ENCODE results near the gene AP1S1.
"Not testable (repeated sequence)": the region's sequence is repeated elsewhere in the genome, so short reads cannot be mapped to it uniquely, and the experiment has no call there.

AP1S1 gene

DNA sequence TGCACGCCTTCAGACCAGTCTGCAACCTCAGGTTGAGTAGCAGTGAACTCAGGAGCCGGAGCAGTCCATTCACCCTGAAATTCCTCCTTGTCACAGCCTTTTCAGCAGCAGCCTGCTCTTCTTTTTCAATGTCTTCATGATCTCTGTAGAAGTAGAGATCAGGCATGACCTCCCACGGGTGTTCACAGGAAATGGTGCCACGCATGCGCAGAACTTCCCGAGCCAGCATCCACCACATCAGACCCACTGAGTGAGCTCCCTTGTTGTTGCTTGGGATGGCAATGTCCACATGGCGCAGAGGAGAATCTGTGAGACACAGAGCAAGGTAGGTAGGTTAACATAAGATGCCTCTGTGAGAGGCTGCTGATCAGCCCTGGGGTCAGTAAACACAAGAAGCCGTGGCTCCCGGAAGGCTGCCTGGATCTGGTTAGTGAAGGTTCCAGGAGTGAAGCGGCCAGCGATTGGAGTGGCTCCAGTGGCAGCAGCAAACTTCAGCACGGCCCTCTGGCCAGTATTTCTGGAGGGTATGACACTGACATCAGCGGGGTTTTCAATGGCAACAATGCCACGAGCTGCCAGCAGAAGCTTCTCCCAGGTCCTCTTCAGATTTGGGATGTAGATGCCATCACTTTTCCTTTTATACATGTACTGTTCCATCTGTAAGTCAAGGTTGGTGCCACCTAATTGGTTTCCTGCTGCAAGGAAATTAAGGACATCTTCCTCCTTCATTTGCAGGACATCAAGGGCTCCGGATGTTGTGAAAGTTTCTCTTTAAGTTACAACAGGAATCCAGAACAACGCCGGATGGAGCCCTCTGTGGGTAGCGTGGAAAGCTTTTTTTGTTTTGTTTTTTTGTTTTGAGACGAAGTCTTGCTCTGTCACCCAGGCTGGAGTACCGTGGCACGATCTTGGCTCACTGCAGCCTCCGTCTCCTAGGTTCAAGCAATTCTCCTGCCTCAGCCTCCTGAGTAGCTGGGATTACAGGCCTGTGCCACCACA, 49.8 kb downstream of the AP1S1 start:
- DNase-seq: not testable (repeated sequence)

DNA sequence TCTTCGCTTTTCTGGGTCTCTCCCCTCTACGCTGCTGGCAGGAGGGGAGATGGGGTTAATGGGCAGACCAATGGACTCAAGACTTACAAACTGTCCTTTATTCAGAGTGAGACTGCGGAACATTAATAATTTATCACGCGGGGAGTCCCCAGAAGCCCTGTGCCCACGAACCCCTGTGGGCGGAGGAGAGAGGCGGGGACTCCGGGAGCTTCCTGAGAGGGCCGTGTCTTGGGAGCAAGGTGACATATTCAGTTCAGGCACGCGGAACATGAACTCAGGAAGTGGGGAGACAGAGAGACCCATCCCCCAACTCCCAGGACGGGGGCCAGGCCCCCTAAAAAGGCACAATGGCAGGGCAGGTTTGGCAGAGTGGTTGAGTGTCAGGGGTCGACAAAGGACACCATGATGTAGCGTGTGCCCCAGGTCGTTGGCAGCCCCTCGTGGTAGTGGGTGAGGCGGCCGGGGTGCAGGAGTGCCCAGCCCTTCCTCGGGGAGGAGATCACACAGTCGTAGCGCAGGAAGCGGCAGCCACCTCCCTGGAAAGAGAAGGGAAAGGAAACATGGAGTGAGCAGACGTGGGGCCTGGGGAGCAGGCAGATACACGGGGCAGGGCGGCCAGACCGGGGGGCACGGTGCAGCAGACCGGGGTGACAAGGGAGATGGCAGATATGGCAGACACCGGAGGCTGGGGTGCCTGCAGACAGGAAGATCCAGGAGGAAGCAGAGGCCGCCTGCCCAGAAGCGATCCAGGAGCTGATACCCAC, 51.8 kb downstream of the AP1S1 start:
- DNase-seq: no peak

DNA sequence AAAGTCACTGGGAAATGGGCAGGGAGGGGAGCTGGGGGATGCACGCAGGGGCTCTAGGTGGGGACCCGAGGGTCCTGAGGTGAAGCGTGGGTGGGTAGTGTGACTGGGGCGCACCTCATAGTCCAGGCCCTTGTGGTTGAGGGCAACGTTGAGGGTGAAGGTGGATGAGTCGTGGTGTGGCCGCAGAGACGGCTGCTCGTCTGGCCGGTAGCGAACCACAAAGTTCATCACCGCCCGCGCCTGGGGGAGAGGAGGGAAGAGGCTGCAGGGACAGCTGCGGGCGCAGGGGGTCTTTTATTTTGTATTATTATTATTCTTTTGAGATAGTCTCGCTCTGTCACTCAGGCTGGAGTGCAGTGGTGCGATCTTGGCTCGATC, 52.4 kb downstream of the AP1S1 start:
- DNase-seq: no peak

DNA sequence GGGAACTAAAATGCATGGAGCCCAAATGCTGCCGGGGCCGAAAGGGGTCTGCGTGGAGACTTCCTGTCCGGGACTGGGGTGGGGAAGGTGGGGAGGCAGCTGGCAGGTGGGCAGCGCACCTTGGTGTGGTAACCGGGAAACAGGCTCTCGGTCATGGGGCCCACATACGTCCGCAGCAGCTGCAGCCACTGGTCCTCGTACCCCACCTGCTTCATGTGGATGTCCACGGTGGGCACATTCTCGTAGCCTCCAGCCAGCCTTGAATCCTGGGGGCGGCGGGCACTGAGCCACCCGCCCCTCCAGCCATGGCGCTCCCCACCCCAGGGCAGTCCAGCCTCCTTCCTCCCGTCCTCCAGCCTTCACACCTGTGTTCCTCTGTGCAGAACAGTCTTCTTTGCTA, 53.2 kb downstream of the AP1S1 start:
- no peak for DNase-seq

DNA sequence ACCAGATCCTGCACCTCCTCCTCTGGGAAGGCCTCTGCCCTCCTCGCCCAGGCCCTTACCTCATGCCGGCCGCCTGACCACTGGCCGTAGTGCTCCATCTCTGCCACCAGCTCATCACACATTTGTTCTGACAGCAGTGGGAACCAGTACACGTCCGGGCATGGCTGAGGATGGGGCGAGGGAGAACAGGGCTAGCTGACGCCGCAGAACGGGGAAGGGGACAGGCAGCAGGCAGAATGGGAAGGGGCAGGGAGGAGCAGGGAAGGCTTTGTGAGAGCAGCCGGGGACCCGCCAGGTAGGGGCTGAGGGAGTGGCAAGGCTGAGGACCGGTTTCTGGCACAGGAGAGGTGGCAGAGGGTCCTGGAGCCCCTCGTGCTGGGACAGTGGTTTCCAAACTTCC, 54.5 kb downstream of the AP1S1 start:
- DNase-seq: no peak

DNA sequence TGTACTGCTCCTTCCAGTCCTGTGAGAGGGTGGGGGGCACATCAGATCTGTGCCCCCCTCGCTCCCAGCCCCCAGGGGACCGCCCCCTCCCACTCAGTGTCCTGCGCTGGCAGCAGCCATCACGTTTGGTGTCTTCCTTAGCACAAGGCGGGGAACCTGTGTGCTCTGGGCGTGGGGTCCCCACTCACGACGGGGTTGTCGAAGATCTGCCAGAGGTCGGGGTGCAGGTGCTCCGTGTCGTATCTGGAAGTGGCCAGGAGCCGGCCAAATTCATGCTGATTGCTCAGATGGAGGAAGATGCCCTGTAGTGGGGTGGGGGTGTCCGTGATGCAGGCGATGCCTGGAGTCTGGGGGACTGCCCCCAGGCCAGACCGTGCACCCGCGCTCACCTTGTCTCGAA, 55.9 kb downstream of the AP1S1 start:
- no peak for DNase-seq
